HG03571 (cell line): ENCODE data around the gene C1QL3.

Source experiments
- ATAC-seq: cut with Tn5 transposase; IDR thresholded peaks from one replicate; pipeline ENCODE4 v1.9.1; 2021; ENCODE audit not compliant: unreplicated experiment

C1QL3 gene

GRCh38 chr10:16521311-16522016 is at the start of gene C1QL3:
Gene C1QL3, minus strand, starts transcription at chr10:16521879. Its CDS starts 814 bp downstream, at chr10:16521065.
- peak; percentile 26 for ATAC-seq

GRCh38 chr10:16570731-16571130 is 49.1 kb upstream of the C1QL3 start:
- ATAC-seq: peak; percentile 93

- ATAC-seq: no peak
Measured at GRCh38 chr10:16566202-16566805, 44.6 kb upstream of the C1QL3 start.

GRCh38 chr10:16565604-16566003 is 43.9 kb upstream of the C1QL3 start:
- no peak for ATAC-seq

GRCh38 chr10:16562891-16563290 is 41.2 kb upstream of the C1QL3 start:
- ATAC-seq: no peak

- no peak for ATAC-seq
Measured at GRCh38 chr10:16559236-16559773, 37.6 kb upstream of the C1QL3 start.

- no peak for ATAC-seq
Measured at GRCh38 chr10:16547973-16548372, 26.3 kb upstream of the C1QL3 start.

- ATAC-seq: peak; percentile 49
Measured at GRCh38 chr10:16545116-16545736, 23.5 kb upstream of the C1QL3 start.

- ATAC-seq: no peak
Measured at GRCh38 chr10:16544591-16544990, 22.9 kb upstream of the C1QL3 start.

- ATAC-seq: no peak
Measured at GRCh38 chr10:16544099-16544498, 22.4 kb upstream of the C1QL3 start.

GRCh38 chr10:16536155-16536554 is 14.5 kb upstream of the C1QL3 start:
- ATAC-seq: no peak

GRCh38 chr10:16529853-16530252 is 8.2 kb upstream of the C1QL3 start:
- ATAC-seq: no peak

- ATAC-seq: no peak
Measured at GRCh38 chr10:16527452-16527851, 5.8 kb upstream of the C1QL3 start.

GRCh38 chr10:16520900-16521299 is 779 bp downstream of the C1QL3 start:
- peak; percentile 52 for ATAC-seq

GRCh38 chr10:16519908-16520861 is 1.5 kb downstream of the C1QL3 start:
- peak; percentile 40 for ATAC-seq

GRCh38 chr10:16519250-16519907 is 2.3 kb downstream of the C1QL3 start:
- peak; percentile 37 for ATAC-seq

GRCh38 chr10:16518822-16519221 is 2.9 kb downstream of the C1QL3 start:
- no peak for ATAC-seq

- no peak for ATAC-seq
Measured at GRCh38 chr10:16510843-16511242, 10.8 kb downstream of the C1QL3 start.

GRCh38 chr10:16509996-16510395 is 11.7 kb downstream of the C1QL3 start:
- no peak for ATAC-seq

- ATAC-seq: no peak
Measured at GRCh38 chr10:16505161-16505560, 16.5 kb downstream of the C1QL3 start.
